Measurements from ENCODE around the gene MAVS.
"Not testable (repeated sequence)": the region's sequence is repeated elsewhere in the genome, so short reads cannot be mapped to it uniquely, and the experiment has no call there.

Gene MAVS

GRCh38 chr20:3814928-3815495 lies 31.6 kb upstream of the MAVS start:
- no peak for DNase-seq (ENCODE audit: low read depth in 3 of 3, low spot score in 1 of 3)

DNA sequence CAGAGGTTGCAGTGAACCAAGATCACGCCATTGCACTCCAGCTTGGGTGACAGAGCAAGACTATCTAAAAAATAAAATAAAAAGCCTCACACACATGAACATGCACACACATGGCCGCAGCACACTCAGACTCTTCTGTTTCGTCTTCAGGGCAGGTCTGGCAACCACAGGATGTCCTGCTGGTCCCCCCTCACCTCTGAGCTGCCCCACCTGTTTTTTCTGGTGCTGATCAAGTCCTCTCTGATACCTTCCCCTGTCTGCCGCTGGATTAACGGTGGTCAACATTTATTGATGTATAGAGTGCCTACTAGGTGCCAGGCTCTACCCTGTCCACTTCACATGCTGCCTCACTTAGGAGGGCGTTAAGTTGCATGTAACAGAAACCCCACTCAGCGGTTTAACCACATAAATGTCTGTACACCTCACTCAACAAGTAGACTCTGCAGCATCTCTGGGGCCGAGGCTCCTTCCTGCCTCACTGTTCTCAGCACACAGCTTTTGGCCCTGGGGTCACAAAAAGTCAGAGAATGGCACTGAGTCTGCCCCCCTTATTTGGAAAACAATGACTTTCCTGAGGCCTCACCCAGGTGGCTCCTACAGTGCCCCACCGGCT lies 30.8 kb upstream of the MAVS start:
- no peak for DNase-seq (ENCODE audit: low read depth in 3 of 3, low spot score in 1 of 3)

- DNase-seq (ENCODE audit: low read depth in 3 of 3, low spot score in 1 of 3) = no peak
Observed at GRCh38 chr20:3818155-3819151, 28.2 kb upstream of the MAVS start.

- no peak for DNase-seq (ENCODE audit: low read depth in 3 of 3, low spot score in 1 of 3)
Observed at GRCh38 chr20:3819411-3820047, 27.1 kb upstream of the MAVS start.

GRCh38 chr20:3820048-3820900 lies 26.4 kb upstream of the MAVS start, which contains the start of gene AP5S1:
Gene AP5S1 (plus strand): TSS chr20:3820547. CDS start chr20:3822118, 1,571 bp downstream.
- DNase-seq (ENCODE audit: low read depth in 3 of 3, low spot score in 1 of 3) = peak; percentile 70 to 81 (median 71)

- no peak for DNase-seq (ENCODE audit: low read depth in 3 of 3, low spot score in 1 of 3)
Observed at GRCh38 chr20:3820901-3821727, 25.5 kb upstream of the MAVS start.

DNA sequence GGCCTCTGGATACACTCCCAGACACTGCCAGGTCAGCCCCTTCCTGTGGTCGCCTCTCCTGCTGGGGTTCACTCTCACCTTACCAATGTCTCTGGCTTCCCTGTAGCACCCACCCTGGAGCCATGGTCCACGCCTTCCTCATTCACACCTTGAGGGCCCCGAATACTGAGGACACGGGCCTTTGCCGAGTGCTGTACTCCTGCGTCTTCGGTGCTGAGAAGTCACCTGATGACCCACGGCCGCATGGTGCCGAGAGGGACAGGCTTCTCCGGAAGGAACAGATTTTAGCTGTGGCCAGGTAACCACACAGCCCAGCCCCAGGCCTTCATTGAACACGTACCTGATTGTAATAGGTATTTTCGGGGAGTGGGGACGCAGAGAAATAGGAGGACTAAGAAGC lies 24.6 kb upstream of the MAVS start:
- DNase-seq (ENCODE audit: low read depth in 3 of 3, low spot score in 1 of 3) = no peak

DNA sequence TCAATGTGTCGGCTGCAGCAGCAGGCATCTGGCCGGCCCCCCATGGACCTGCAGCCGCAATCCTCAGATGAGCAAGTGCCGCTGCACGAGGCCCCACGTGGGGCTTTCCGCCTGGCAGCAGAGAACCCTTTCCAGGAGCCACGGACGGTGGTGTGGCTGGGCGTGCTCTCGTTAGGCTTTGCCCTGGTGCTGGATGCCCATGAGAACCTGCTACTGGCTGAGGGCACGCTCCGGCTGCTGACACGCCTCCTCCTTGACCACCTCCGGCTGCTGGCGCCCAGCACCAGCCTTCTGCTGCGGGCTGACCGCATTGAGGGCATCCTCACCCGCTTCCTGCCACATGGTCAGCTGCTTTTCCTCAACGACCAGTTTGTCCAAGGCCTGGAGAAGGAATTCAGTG lies 22.8 kb upstream of the MAVS start:
- DNase-seq (ENCODE audit: low read depth in 3 of 3, low spot score in 1 of 3) = no peak

- DNase-seq (ENCODE audit: low read depth in 3 of 3, low spot score in 1 of 3) = no peak
Observed at GRCh38 chr20:3825526-3825925, 21.1 kb upstream of the MAVS start.

DNA sequence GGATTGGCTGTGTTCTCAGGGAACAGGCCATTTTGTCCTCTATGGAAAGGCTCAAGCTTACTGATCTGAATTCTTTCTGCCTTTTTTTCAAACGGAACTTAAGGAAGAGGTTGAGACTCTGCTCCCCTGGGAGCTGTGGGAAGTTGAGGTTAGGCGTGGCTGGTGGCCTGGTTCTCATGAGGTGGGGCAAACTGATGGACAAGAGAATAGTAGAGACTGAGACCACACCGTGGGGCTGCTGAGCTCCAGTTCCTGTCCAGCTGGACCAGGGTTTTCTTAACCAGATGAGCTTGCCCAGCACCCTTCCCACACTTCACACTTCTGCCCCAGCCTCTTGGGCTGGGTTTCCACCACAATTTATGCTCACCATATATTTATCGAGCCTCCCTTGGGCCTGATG lies 20.2 kb upstream of the MAVS start:
- DNase-seq (ENCODE audit: low read depth in 3 of 3, low spot score in 1 of 3) = no peak

- no peak for DNase-seq (ENCODE audit: low read depth in 3 of 3, low spot score in 1 of 3)
Observed at GRCh38 chr20:3828798-3829197, 17.8 kb upstream of the MAVS start.

- DNase-seq (ENCODE audit: low read depth in 3 of 3, low spot score in 1 of 3) = not testable (repeated sequence)
Observed at GRCh38 chr20:3829891-3830290, 16.7 kb upstream of the MAVS start.

DNA sequence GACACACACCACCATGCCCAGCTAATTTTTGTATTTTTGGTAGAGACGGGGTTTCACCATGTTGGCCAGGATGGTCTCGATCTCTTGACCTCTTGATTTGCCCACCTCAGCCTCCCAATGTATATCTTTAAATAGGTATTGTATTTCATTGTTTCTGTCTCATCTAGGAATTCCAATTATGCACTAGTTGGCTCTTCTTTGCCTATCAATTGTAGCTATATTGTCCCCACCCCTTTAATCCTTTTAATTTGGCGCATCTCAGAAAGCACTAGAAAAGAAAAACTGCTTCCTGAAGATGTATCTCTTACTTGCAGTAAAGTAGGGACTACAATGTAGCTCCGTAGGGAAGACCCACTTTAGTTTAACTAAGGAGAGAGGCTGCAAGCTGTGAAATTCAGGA lies 10.5 kb upstream of the MAVS start:
- no peak for DNase-seq (ENCODE audit: low read depth in 3 of 3, low spot score in 1 of 3)

DNA sequence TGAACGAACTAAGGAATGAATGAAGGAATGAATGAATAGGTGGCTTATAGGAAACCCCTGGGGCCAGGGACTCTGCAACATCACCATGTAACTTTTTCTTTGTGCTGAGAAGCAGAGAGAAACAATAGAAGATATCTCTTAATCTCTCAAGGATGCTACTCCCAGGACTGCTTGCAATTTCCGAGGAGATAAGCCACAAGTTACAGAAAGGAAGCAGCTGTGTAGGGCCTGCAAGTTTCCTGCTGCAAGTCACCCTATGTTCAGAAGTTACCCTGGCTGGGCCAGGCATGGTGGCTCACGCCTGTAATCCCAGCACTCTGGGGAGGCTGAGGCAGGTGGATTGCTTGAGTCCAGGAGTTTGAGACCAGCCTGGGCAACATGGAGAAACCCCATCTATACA lies 7.3 kb upstream of the MAVS start:
- no peak for DNase-seq (ENCODE audit: low read depth in 3 of 3, low spot score in 1 of 3)

DNA sequence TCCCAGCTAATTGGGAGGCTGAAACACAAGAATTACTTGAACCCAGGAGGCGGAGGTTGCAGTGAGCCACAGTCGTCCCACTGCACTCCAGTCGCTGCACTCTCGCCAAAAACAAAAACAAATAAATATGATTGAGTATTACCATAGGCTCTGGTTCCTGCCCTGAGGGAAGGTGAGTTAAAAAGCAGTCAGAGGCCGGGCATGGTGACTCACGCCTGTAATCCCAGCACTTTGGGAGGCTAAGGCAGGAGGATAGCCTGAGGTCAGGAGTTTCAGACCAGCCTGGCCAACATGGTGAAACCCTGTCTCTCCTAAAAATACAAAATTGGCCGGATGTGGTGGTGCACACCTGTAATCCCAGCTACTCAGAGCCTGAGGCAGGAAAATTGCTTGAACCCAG lies 6.4 kb upstream of the MAVS start:
- not testable (repeated sequence) for DNase-seq (ENCODE audit: low read depth in 3 of 3, low spot score in 1 of 3)

- no peak for DNase-seq (ENCODE audit: low read depth in 3 of 3, low spot score in 1 of 3)
Observed at GRCh38 chr20:3842348-3842930, 4.2 kb upstream of the MAVS start.

DNA sequence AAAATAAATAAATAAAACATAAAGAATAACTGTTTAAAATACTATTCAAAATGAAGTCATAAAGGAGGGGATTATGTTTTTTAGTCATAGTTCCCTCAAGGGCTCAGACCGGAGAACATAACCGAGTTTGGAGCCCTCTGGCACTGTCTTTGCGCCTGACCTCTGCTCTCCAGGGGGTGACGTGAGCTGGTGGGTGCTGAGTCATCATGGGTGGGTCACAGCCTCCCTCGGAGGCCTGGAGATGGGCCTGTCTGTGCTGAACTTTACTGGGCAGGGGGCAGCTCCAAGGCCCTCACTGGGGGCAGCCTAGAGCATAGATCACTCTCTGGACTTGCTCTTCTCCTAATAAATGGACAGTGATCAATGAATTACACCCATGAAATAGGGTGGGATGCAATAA lies 3.1 kb upstream of the MAVS start:
- no peak for DNase-seq (ENCODE audit: low read depth in 3 of 3, low spot score in 1 of 3)

GRCh38 chr20:3843990-3844619 lies 2.5 kb upstream of the MAVS start:
- DNase-seq (ENCODE audit: low read depth in 3 of 3, low spot score in 1 of 3) = not testable (repeated sequence)

DNA sequence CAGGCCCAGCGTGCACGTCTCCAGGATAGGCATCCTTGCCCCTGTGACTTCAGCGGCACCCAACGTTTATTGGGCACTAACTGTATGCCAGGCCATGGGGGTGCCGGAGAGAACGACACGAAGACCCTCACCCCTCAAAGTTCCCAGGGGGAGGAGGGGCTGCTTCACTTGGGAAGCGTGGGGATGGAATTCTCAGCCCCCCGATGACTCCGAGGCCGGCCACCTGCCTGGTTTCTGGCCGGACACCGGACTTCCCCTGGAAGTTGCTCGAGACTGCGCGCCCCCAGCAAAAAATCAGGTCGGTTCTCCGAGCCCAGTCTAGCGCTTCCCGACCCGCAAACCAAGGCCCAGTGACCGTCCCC lies 275 bp upstream of the MAVS start:
- no peak for DNase-seq (ENCODE audit: low read depth in 3 of 3, low spot score in 1 of 3)

Data from stimulated activated CD4-positive, alpha-beta T cell treated with anti-CD3 and anti-CD28 coated beads, TNF-alpha, amount 100 ng/mL, for 1 hour (primary cell).